GM19452 (cell line): ENCODE measurements around the gene IKZF4.
"Not testable (repeated sequence)": the region's sequence is repeated elsewhere in the genome, so short reads cannot be mapped to it uniquely, and the experiment has no call there.

Experiments used
- ATAC-seq: cut with Tn5 transposase; IDR thresholded peaks from one replicate; pipeline ENCODE4 v1.9.1; 2021; ENCODE audit not compliant: unreplicated experiment

Gene IKZF4

GRCh38 chr12:55997535-55997859 is 23.3 kb upstream of the IKZF4 start:
- ATAC-seq: no peak

DNA sequence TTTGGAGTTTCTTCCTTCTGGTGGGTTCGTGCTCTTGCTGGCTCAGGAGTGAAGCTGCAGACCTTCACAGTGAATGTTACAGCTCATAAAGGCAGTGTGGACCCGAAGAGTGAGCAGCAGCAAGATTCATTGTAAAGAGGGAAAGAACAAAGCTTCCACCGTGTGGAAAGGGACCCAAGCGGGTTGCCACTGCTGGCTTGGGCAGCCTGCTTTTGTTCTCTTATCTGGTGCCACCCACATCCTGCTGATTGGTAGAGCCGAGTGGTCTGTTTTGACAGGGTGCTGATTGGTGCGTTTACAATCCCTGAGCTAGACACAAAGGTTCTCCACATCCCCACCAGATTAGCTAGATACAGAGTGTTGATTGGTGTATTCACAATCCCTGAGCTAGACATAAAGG is 21.3 kb upstream of the IKZF4 start:
- not testable (repeated sequence) for ATAC-seq

GRCh38 chr12:55999999-56000540 is 20.8 kb upstream of the IKZF4 start:
- not testable (repeated sequence) for ATAC-seq

- ATAC-seq: no peak
Measured at GRCh38 chr12:56001487-56002100, 19.2 kb upstream of the IKZF4 start.

DNA sequence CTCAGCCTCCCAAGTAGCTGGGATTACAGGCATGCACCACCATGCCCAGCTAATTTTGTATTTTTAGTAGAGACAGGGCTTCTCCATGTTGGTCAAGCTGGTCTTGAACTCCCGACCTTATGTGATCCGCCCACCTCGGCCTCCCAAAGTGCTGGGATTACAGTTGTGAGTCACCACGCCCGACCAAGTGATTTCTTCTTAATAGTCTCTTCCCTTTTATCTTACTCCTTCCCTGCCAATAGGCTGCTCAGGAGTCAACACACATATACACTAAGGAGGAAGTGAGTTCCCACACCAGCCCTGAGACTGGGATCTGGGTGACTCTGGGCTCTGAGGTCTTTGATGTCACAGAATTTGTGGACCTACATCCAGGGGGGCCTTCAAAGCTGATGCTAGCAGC is 17.5 kb upstream of the IKZF4 start:
- ATAC-seq: not testable (repeated sequence)

DNA sequence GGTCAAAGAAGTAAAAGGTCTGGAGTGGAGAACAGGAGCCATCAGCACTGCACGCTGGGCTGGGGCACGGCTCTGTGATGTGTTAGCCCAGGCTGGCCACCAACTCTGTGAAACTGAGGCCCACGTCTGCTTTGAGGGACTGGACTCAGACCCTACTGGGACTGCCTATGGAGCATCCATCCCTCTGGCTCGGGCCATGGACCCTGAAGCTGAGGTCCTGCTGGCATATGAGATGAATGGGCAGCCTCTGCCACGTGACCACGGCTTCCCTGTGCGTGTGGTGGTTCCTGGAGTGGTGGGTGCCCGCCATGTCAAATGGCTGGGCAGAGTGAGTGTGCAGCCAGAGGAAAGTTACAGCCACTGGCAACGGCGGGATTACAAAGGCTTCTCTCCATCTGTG is 16.6 kb upstream of the IKZF4 start:
- ATAC-seq: no peak

- ATAC-seq: peak; percentile 18
Measured at GRCh38 chr12:56007564-56008559, 13.0 kb upstream of the IKZF4 start.

- ATAC-seq: no peak
Measured at GRCh38 chr12:56010111-56010570, 10.7 kb upstream of the IKZF4 start.

GRCh38 chr12:56011509-56012090 is 9.2 kb upstream of the IKZF4 start:
- no peak for ATAC-seq

GRCh38 chr12:56013482-56013881 is 7.4 kb upstream of the IKZF4 start:
- ATAC-seq: no peak

- ATAC-seq: no peak
Measured at GRCh38 chr12:56014205-56014604, 6.6 kb upstream of the IKZF4 start.

DNA sequence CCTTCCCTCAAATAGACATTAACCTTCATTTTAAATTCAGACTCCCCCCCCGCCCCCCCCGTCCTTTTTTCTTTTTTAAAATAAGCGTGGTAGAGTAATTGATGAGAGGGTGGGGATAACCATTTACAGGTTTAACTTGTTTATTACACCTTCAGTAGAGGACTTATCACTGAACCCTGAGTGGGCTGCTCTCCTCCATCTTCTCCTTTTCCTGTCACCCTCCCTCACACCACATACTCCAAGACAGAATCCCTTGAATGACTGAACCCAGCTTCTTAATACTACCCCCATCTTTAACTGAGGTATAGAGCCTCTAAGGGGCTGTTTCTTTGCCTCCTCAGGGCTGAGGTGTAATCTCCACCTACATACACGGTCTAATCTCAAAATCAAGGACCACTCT is 3.7 kb upstream of the IKZF4 start:
- no peak for ATAC-seq

DNA sequence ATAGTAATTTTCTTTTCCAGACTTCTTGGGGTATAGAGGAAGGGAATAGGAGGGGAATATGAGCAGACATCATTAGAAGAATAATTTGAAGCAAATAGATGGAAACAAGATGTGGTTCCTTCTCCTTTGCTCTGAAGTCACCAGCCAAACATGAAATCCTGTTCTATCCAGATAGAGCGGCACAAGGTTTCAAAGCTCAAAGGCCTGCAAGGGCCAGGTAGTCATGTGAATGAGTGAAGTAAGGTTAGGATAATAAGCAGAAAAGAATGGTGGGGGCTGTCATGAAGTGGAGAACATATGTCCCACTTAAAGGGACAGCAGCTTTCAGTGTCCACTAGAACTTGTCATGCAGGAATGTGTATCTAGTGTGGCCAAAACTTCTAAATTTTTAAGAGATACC is 2.5 kb upstream of the IKZF4 start:
- no peak for ATAC-seq

DNA sequence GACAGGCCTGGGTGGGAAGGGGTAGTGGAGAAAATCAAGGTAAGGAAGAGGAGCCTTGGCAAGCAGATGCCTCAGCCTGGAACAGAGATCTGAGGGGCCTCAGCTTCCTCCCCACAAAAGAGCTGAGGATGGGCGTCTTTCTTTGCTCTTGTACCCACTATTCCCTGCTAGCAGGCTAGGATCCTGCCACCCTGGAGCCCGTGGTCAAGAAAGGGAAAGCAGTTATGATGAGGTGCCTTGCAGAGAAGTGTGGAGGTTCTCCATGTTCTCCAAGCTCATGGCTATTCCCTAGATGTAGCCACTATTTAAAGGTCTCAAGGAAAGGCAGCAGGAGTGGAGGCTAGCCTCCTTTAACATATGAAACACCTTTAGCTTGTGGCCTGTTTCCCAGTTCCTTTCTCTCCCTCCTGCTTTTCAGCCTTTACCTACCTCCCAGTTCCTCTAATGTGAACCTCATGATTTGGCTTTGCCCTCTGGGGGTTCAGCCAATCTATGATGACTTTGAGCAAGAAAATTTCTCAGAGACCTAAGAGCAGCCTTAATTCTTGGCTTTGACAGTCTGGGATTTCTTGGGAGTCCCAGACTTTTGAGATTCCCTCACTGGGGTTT is 1.1 kb downstream of the IKZF4 start:
- no peak for ATAC-seq

DNA sequence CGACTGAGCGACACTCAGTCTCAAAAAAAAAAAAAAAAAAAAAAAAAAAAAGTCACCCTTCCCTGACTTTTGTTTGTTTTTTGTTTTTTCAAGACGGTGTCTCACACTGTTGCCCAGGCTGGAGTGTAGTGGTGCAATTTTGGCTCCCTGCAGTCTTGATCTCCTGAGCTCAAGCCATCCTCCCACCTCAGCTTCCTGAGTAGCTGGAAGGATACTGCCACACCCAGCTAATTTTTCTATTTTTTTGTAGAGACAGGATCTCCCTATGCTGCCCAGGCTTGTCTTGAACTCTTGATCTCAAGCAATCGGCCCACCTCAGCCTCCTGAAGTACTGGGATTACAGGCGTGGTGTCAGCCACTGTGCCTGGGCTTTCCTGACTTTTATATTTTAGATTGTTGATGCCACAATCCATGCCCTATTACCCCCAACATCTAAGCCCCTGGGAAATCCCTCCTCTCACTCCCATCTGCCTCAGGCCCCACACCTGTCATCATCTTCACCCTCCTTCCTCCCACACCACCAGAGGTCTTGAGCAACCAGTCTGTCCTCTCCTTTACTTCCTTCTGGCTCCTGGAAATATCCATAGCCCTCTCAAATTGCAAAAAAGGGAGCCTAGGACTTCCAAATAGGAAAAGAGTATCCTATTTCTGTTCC is 7.8 kb downstream of the IKZF4 start:
- no peak for ATAC-seq

DNA sequence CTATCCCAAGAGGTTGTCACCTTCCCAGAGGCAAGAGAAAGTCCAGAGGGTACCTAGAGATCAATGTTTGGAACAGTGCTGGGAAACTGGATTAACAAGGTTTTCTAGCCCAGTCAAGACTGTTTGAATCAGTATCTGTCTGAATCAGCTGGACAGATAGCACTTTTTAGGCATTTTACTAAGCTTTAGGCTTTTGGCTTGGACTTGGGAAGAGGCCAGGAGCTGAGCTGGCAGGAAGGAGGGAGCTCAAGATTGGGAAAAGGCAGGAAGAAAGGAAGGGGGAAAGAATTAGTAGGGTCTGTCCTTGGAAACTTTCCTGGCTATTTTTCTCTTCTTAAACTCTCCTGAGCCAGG is 8.3 kb downstream of the IKZF4 start:
- ATAC-seq: no peak

GRCh38 chr12:56029666-56030293 is 8.9 kb downstream of the IKZF4 start:
- no peak for ATAC-seq

- no peak for ATAC-seq
Measured at GRCh38 chr12:56031987-56032386, 11.1 kb downstream of the IKZF4 start.

DNA sequence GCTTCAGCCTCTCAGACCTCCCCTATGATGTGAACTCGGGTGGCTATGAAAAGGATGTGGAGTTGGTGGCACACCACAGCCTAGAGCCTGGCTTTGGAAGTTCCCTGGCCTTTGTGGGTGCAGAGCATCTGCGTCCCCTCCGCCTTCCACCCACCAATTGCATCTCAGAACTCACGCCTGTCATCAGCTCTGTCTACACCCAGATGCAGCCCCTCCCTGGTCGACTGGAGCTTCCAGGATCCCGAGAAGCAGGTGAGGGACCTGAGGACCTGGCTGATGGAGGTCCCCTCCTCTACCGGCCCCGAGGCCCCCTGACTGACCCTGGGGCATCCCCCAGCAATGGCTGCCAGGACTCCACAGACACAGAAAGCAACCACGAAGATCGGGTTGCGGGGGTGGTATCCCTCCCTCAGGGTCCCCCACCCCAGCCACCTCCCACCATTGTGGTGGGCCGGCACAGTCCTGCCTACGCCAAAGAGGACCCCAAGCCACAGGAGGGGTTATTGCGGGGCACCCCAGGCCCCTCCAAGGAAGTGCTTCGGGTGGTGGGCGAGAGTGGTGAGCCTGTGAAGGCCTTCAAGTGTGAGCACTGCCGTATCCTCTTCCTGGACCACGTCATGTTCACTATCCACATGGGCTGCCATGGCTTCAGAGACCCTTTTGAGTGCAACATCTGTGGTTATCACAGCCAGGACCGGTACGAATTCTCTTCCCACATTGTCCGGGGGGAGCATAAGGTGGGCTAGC is 13.9 kb downstream of the IKZF4 start:
- no peak for ATAC-seq

GRCh38 chr12:56037161-56037560 is 16.3 kb downstream of the IKZF4 start:
- ATAC-seq: no peak
